ENCODE data around the gene PANK4. TPM values are rescaled to one million over a fixed set of nuclear protein-coding genes. Genes with fewer than 3 reads are reported as not detected.

Gene PANK4
- total RNA-seq, 6 experiments from 2014 or later, result 20.6 to 26.4 (median 24.0) TPM

- peaks cover 15% of the 10 kb centered on the region for H3K27me3 Mint-ChIP-seq (ENCODE audit: insufficient read depth)
- H3K27ac Mint-ChIP-seq, result no peak overlapping the region
- H3K9me3 Mint-ChIP-seq, result no peaks in the 10 kb centered on the region
- no peaks in the 10 kb centered on the region for H3K36me3 Mint-ChIP-seq (ENCODE audit: low read depth)
- no peak for DNase-seq
- TF ChIP-seq CTCF (IDR thresholded peaks at IDR 0.05), result no peak
- no peak overlapping the region for H3K4me3 Mint-ChIP-seq
- no peaks in the 10 kb centered on the region for H3K4me1 Mint-ChIP-seq (ENCODE audit: low read depth)
Observed at GRCh38 chr1:2564006-2564814, 37.8 kb upstream of the PANK4 start.

- Mint-ChIP-seq H3K36me3 (ENCODE audit: low read depth) (no peaks in the 10 kb centered on the region), H3K4me1 (ENCODE audit: low read depth) (no peaks in the 10 kb centered on the region)
Observed at GRCh38 chr1:2563205-2563604, 36.8 kb upstream of the PANK4 start.

GRCh38 chr1:2561898-2562895, 35.8 kb upstream of the PANK4 start:
- no peaks in the 10 kb centered on the region for H3K4me1 Mint-ChIP-seq (ENCODE audit: low read depth)
- peaks cover 15% of the 10 kb centered on the region for H3K27me3 Mint-ChIP-seq (ENCODE audit: insufficient read depth)
- no peak for DNase-seq
- no peak overlapping the region for H3K4me3 Mint-ChIP-seq
- H3K9me3 Mint-ChIP-seq, result no peaks in the 10 kb centered on the region
- no peaks in the 10 kb centered on the region for H3K36me3 Mint-ChIP-seq (ENCODE audit: low read depth)
- TF ChIP-seq CTCF (IDR thresholded peaks at IDR 0.05), result peak; percentile 67
- H3K27ac Mint-ChIP-seq, result no peak overlapping the region

More at GRCh38 chr1:2563205-2563604, 36.8 kb upstream of the PANK4 start:
- no peaks in the 10 kb centered on the region for H3K9me3 Mint-ChIP-seq
- no peak for DNase-seq
- H3K27ac Mint-ChIP-seq, result no peak overlapping the region
- TF ChIP-seq CTCF (IDR thresholded peaks at IDR 0.05), result no peak
- H3K4me3 Mint-ChIP-seq, result no peak overlapping the region
- peaks cover 15% of the 10 kb centered on the region for H3K27me3 Mint-ChIP-seq (ENCODE audit: insufficient read depth)

GRCh38 chr1:2561446-2561845, 35.0 kb upstream of the PANK4 start:
- Mint-ChIP-seq H3K9me3 (no peaks in the 10 kb centered on the region), H3K4me3 (no peak overlapping the region), H3K4me1 (ENCODE audit: low read depth) (peaks cover 5% of the 10 kb centered on the region), H3K27me3 (ENCODE audit: insufficient read depth) (peaks cover 15% of the 10 kb centered on the region), H3K36me3 (ENCODE audit: low read depth) (no peaks in the 10 kb centered on the region), H3K27ac (no peak overlapping the region)
- DNase-seq, result no peak
- no peak for TF ChIP-seq CTCF (IDR thresholded peaks at IDR 0.05)

- peaks cover 8% of the 10 kb centered on the region for H3K27me3 Mint-ChIP-seq (ENCODE audit: insufficient read depth)
- H3K36me3 Mint-ChIP-seq (ENCODE audit: low read depth), result no peaks in the 10 kb centered on the region
- H3K27ac Mint-ChIP-seq, result no peak overlapping the region
- H3K4me1 Mint-ChIP-seq (ENCODE audit: low read depth), result peaks cover 12% of the 10 kb centered on the region
- no peak for TF ChIP-seq CTCF (IDR thresholded peaks at IDR 0.05)
- no peak for DNase-seq
- no peak overlapping the region for H3K4me3 Mint-ChIP-seq
- no peaks in the 10 kb centered on the region for H3K9me3 Mint-ChIP-seq
Observed at GRCh38 chr1:2560299-2561073, 34.1 kb upstream of the PANK4 start.

Data from HFFc6 (cell line).